Activated naive CD8-positive, alpha-beta T cell treated with anti-CD3 and anti-CD28 coated beads, Interleukin-2, amount 50 U/mL, for 24 hours (primary cell): ENCODE data around the gene SLC51A.
"Not testable (repeated sequence)": the region's sequence is repeated elsewhere in the genome, so short reads cannot be mapped to it uniquely, and the experiment has no call there.

Experiments
- ATAC-seq: fragments of 150-1000 bp; cut with Tn5 transposase; one replicate; pipeline ENCODE4 v1.10.0; 2021
- DNase-seq: peaks from one replicate; pipeline ENCODE4 v3.0.0; 2021
- H3K27ac Mint-ChIP-seq: one replicate; pipeline ENCODE4 v1.8.0; 2021; ENCODE audit warnings: mild to moderate bottlenecking, mixed read lengths
- H3K27me3 Mint-ChIP-seq: one replicate; pipeline ENCODE4 v1.8.0; 2021; ENCODE audit warnings: mixed read lengths
- H3K36me3 Mint-ChIP-seq: one replicate; pipeline ENCODE4 v1.8.0; 2021; ENCODE audit warnings: low read depth, mixed read lengths
- H3K4me1 Mint-ChIP-seq: one replicate; pipeline ENCODE4 v1.8.0; 2021; ENCODE audit warnings: mixed read lengths
- H3K4me3 Mint-ChIP-seq: one replicate; pipeline ENCODE4 v1.8.0; 2021; ENCODE audit warnings: mild to moderate bottlenecking, moderate library complexity, mixed read lengths
- H3K9me3 Mint-ChIP-seq: one replicate; pipeline ENCODE4 v1.8.0; 2021; ENCODE audit warnings: mixed read lengths

Gene SLC51A

GRCh38 chr3:196216089-196216564, at the start of gene SLC51A:
SLC51A (plus strand) TSS chr3:196216534; CDS start chr3:196216713, 179 bp downstream.
- H3K36me3 Mint-ChIP-seq = no peaks in the 10 kb centered on the region
- no peak within 1 kb of the TSS for H3K4me3 Mint-ChIP-seq
- no peak within 1 kb of the TSS for H3K27ac Mint-ChIP-seq
- no peaks in the 10 kb centered on the region for H3K27me3 Mint-ChIP-seq
- ATAC-seq (no peak), DNase-seq (no peak)
- H3K4me1 Mint-ChIP-seq = peaks cover 19% of the 10 kb centered on the region
- H3K9me3 Mint-ChIP-seq = no peaks in the 10 kb centered on the region

DNA sequence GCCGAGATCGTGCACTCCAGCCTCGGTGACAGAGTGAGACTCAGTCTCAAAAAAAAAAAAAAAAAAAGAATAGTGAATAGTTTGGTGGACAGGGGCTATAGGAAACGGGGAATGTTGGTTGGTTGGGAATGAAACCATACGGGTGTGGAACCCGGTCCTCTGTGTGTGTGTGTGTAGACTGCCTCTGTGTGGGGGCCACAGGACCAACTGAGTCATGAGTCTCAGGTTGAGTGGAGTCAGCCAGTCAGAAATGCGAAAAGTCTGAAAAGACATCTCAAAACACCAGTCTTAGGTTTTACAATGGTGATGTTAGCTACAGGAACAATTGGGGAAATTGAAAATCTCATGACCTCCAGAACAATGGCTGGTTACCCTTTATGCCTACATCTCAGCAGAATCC, 49.6 kb upstream of the SLC51A start:
- peaks cover 19% of the 10 kb centered on the region for H3K4me1 Mint-ChIP-seq
- no peak overlapping the region for H3K4me3 Mint-ChIP-seq
- no peaks in the 10 kb centered on the region for H3K36me3 Mint-ChIP-seq
- no peaks in the 10 kb centered on the region for H3K9me3 Mint-ChIP-seq
- DNase-seq = no peak
- H3K27me3 Mint-ChIP-seq = no peaks in the 10 kb centered on the region
- peak overlapping the region; percentile 66 for H3K27ac Mint-ChIP-seq
- ATAC-seq = peak; percentile 91

DNA sequence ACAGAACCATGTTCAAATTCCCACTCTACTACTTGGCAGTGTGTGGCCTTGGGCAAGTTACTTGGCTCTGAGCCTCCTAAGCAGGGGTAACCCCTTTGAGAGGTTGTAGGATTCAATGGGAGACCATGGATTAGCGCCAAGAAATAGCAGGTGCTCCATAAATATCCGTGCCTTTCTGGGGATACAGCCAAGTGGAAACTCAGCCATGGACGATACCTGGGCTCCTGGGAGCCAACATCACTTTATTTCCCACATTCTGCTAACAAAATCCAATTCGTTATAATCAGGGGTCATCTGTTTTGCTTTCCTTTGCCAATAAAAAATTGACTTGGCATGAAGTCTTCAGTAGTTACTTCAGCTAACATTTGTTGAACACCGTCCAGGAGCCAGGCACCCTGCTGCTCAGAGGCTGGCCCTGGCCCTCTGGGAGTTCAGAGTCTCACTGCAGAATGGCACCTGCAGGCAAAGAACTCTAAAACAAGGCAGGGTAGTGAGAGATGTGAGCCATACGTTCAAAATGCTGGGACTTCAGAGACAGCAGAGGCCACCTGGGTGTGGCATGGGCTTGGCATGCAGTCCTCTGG, 47.4 kb upstream of the SLC51A start:
- Mint-ChIP-seq H3K4me1 (peaks cover 13% of the 10 kb centered on the region), H3K4me3 (no peak overlapping the region), H3K27me3 (no peaks in the 10 kb centered on the region), H3K36me3 (no peaks in the 10 kb centered on the region), H3K9me3 (no peaks in the 10 kb centered on the region), H3K27ac (no peak overlapping the region)
- ATAC-seq (no peak), DNase-seq (no peak)

GRCh38 chr3:196169836-196170240, 46.5 kb upstream of the SLC51A start:
- H3K36me3 Mint-ChIP-seq = no peaks in the 10 kb centered on the region
- no peaks in the 10 kb centered on the region for H3K9me3 Mint-ChIP-seq
- no peak overlapping the region for H3K27ac Mint-ChIP-seq
- H3K27me3 Mint-ChIP-seq = no peaks in the 10 kb centered on the region
- DNase-seq = no peak
- no peak overlapping the region for H3K4me3 Mint-ChIP-seq
- peaks cover 13% of the 10 kb centered on the region for H3K4me1 Mint-ChIP-seq
- no peak for ATAC-seq

- H3K27ac Mint-ChIP-seq, ATAC-seq, H3K9me3 Mint-ChIP-seq, DNase-seq, H3K4me3 Mint-ChIP-seq, H3K36me3 Mint-ChIP-seq, H3K27me3 Mint-ChIP-seq: not testable (repeated sequence)
- H3K4me1 Mint-ChIP-seq = peaks cover 13% of the 10 kb centered on the region
Measured at GRCh38 chr3:196170296-196170695, 46.0 kb upstream of the SLC51A start.

GRCh38 chr3:196174652-196175051, 41.7 kb upstream of the SLC51A start:
- H3K9me3 Mint-ChIP-seq = no peaks in the 10 kb centered on the region
- ATAC-seq = no peak
- H3K27ac Mint-ChIP-seq = no peak overlapping the region
- H3K27me3 Mint-ChIP-seq = no peaks in the 10 kb centered on the region
- H3K36me3 Mint-ChIP-seq = no peaks in the 10 kb centered on the region
- H3K4me1 Mint-ChIP-seq = peaks cover 14% of the 10 kb centered on the region
- no peak overlapping the region for H3K4me3 Mint-ChIP-seq
- DNase-seq = no peak

- H3K27ac Mint-ChIP-seq = no peak overlapping the region
- H3K9me3 Mint-ChIP-seq = no peaks in the 10 kb centered on the region
- no peak for ATAC-seq
- H3K27me3 Mint-ChIP-seq = no peaks in the 10 kb centered on the region
- H3K4me3 Mint-ChIP-seq = no peak overlapping the region
- H3K36me3 Mint-ChIP-seq = no peaks in the 10 kb centered on the region
- no peak for DNase-seq
- H3K4me1 Mint-ChIP-seq = peaks cover 19% of the 10 kb centered on the region
Measured at GRCh38 chr3:196175116-196175625, 41.2 kb upstream of the SLC51A start.

- Mint-ChIP-seq H3K27me3 (no peaks in the 10 kb centered on the region), H3K9me3 (no peaks in the 10 kb centered on the region), H3K36me3 (no peaks in the 10 kb centered on the region), H3K27ac (no peak overlapping the region), H3K4me1 (peaks cover 24% of the 10 kb centered on the region), H3K4me3 (no peak overlapping the region)
- ATAC-seq (no peak), DNase-seq (no peak)
Measured at GRCh38 chr3:196175722-196176121, 40.6 kb upstream of the SLC51A start.

DNA sequence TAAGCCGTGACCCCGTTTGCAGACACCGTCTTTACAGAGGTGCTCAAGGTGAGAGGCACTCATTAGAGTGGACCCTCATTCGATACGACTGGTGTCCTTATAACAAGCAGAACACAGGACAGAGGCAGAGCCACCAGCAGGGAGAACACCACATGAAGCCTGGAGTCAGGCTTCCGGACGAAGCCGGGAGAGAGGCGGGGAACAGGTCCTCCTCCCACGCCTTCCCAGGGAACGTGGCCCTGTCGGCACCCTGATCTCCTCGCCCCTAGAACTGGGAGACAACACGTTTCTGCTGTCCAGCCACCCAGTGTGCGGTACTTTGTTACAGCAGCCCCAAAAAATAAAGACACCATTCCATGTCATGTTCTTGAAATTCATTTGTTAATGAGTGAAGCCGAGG, 38.8 kb upstream of the SLC51A start:
- Mint-ChIP-seq H3K27me3 (no peaks in the 10 kb centered on the region), H3K27ac (no peak overlapping the region), H3K4me1 (peaks cover 43% of the 10 kb centered on the region), H3K4me3 (no peak overlapping the region), H3K9me3 (no peaks in the 10 kb centered on the region), H3K36me3 (no peaks in the 10 kb centered on the region)
- ATAC-seq = no peak
- DNase-seq = no peak

- Mint-ChIP-seq H3K9me3 (no peaks in the 10 kb centered on the region), H3K27ac (no peak overlapping the region), H3K36me3 (no peaks in the 10 kb centered on the region), H3K27me3 (no peaks in the 10 kb centered on the region), H3K4me1 (peaks cover 47% of the 10 kb centered on the region), H3K4me3 (no peak overlapping the region)
- ATAC-seq = no peak
- no peak for DNase-seq
Measured at GRCh38 chr3:196177967-196178366, 38.4 kb upstream of the SLC51A start.

- Mint-ChIP-seq H3K4me1 (peaks cover 57% of the 10 kb centered on the region), H3K9me3 (no peaks in the 10 kb centered on the region), H3K27ac (peak overlapping the region; percentile 97), H3K27me3 (no peaks in the 10 kb centered on the region), H3K4me3 (peak overlapping the region; percentile 60), H3K36me3 (no peaks in the 10 kb centered on the region)
- ATAC-seq (no peak), DNase-seq (no peak)
Measured at GRCh38 chr3:196178993-196179379, 37.3 kb upstream of the SLC51A start.

- ATAC-seq (peak; percentile 87), DNase-seq (peak; percentile 91)
- H3K27me3 Mint-ChIP-seq = no peaks in the 10 kb centered on the region
- peak overlapping the region; percentile 97 for H3K27ac Mint-ChIP-seq
- no peaks in the 10 kb centered on the region for H3K9me3 Mint-ChIP-seq
- H3K4me3 Mint-ChIP-seq = peak overlapping the region; percentile 60
- H3K4me1 Mint-ChIP-seq = peaks cover 59% of the 10 kb centered on the region
- no peaks in the 10 kb centered on the region for H3K36me3 Mint-ChIP-seq
Measured at GRCh38 chr3:196179380-196180308, 36.7 kb upstream of the SLC51A start.

DNA sequence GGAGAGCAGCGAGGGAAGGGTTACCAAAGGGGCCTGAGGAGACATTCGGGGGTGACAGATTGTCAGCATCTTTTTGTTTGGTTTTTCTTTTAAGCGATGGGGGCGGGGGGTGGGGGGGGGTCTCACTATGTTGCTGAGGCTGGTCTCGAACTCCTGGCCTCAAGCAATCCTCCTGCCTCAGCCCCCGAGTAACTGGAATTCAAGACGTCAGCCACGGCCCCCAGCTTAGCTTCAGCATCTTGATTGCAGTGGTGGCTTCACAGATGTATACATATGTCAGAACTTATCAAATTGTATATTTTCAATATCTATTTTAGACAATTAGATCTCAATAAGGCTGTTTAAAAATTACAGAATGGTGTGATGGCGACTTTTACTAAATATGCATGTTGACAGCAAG, 36.0 kb upstream of the SLC51A start:
- H3K27ac Mint-ChIP-seq = peak overlapping the region; percentile 97
- H3K4me1 Mint-ChIP-seq = peaks cover 59% of the 10 kb centered on the region
- no peaks in the 10 kb centered on the region for H3K9me3 Mint-ChIP-seq
- DNase-seq = no peak
- H3K4me3 Mint-ChIP-seq = peak overlapping the region; percentile 60
- H3K27me3 Mint-ChIP-seq = no peaks in the 10 kb centered on the region
- no peaks in the 10 kb centered on the region for H3K36me3 Mint-ChIP-seq
- no peak for ATAC-seq

DNA sequence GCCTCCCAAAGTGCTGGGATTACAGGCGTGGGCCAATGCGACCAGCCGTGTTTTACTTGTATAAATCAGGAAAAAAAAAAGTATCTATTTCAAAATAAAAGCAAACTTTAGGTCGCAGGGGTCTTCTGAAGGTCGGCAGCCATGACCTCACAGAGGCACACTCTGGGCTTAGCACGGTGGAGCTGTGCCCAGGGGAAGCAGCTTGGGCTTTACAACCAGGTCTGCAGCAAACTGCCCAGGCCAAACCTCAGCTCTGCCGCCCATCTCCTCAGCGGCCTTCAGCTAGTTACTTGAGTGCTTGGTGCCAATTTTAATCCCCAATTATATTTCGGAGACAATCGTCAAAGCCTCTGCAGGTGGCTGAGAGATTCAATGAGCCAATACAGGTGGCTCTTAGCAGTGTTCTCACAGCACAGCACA, 35.2 kb upstream of the SLC51A start:
- no peak for DNase-seq
- Mint-ChIP-seq H3K36me3 (no peaks in the 10 kb centered on the region), H3K4me3 (no peak overlapping the region), H3K4me1 (peaks cover 59% of the 10 kb centered on the region), H3K27ac (peak overlapping the region; percentile 97), H3K9me3 (no peaks in the 10 kb centered on the region), H3K27me3 (no peaks in the 10 kb centered on the region)
- no peak for ATAC-seq

DNA sequence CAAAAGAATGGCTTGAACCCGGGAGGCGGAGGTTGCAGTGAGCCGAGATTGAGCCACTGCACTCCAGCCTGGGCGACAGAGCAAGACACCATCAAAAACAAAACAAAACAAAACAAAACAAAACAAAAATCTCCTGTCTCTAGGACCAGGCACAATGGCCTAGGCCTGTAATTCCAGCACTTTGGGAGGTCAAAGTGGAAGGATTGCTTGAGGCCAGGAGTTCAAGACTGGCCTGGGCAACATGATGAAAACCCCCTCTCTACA, 32.2 kb upstream of the SLC51A start:
- ATAC-seq, H3K4me3 Mint-ChIP-seq, H3K9me3 Mint-ChIP-seq, H3K27me3 Mint-ChIP-seq, DNase-seq, H3K36me3 Mint-ChIP-seq: not testable (repeated sequence)
- Mint-ChIP-seq H3K27ac (peak overlapping the region; percentile 74), H3K4me1 (peaks cover 61% of the 10 kb centered on the region)
